Keratinocyte (primary cell): ENCODE measurements around the gene RELL2.

Experiments used
- EZH2 ChIP-seq: IDR thresholded peaks from one replicate; pipeline ENCODE4 v1.6.1; 2012; ENCODE audit warnings: inconsistent platforms, mild to moderate bottlenecking, low read length, moderate library complexity
- TF ChIP-seq, protein P1 (sequence below), 3 experiments: IDR thresholded peaks in 1 of 3; conservative IDR thresholded peaks in 1 of 3; optimal IDR thresholded peaks in 1 of 3; 2 replicates in 2 of 3; 3 replicates in 1 of 3; pipeline versions ENCODE3 to v1.5.1; 2011; ENCODE audit warnings: low read length in 3 of 3, mild to moderate bottlenecking in 3 of 3, moderate library complexity in 2 of 3, control low read depth in 1 of 3, inconsistent platforms in 1 of 3; ENCODE audit not compliant: insufficient read depth in 2 of 3; ENCODE audit errors: extremely low read depth in 1 of 3

GRCh38 chr5:141686648-141687416, 50.0 kb downstream of the RELL2 start:
- TF ChIP-seq, protein P1, sequence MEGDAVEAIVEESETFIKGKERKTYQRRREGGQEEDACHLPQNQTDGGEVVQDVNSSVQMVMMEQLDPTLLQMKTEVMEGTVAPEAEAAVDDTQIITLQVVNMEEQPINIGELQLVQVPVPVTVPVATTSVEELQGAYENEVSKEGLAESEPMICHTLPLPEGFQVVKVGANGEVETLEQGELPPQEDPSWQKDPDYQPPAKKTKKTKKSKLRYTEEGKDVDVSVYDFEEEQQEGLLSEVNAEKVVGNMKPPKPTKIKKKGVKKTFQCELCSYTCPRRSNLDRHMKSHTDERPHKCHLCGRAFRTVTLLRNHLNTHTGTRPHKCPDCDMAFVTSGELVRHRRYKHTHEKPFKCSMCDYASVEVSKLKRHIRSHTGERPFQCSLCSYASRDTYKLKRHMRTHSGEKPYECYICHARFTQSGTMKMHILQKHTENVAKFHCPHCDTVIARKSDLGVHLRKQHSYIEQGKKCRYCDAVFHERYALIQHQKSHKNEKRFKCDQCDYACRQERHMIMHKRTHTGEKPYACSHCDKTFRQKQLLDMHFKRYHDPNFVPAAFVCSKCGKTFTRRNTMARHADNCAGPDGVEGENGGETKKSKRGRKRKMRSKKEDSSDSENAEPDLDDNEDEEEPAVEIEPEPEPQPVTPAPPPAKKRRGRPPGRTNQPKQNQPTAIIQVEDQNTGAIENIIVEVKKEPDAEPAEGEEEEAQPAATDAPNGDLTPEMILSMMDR (optimal IDR thresholded peaks at IDR 0.05 in 1 of 3, IDR thresholded peaks at IDR 0.05 in 1 of 3, conservative IDR thresholded peaks at IDR 0.05 in 1 of 3; ENCODE audit: extremely low read depth in 1 of 3, insufficient read depth in 2 of 3, low read length in 3 of 3), result no peak
- no peak for TF ChIP-seq EZH2
